Hepatocyte (in vitro differentiated cells): ENCODE measurements around the gene CRTAC1.

Source experiments
- CTCF ChIP-seq: fragments of 200-600 bp; sonication (generic); IDR thresholded peaks from 2 replicates; pipeline ENCODE4 v1.5.1; 2016; ENCODE audit warnings: antibody characterized with exemption, mild to moderate bottlenecking; ENCODE audit not compliant: poor library complexity
- EZH2 ChIP-seq: fragments of 200-600 bp; sonication (generic); IDR thresholded peaks from 2 replicates; pipeline ENCODE4 v1.6.1; 2016; ENCODE audit warnings: antibody characterized with exemption, mild to moderate bottlenecking, borderline replicate concordance
- EZH2phosphoT487 ChIP-seq: fragments of 200-600 bp; sonication (generic); IDR thresholded peaks from one replicate; pipeline ENCODE4 v1.6.1; 2018; ENCODE audit warnings: antibody characterized with exemption, mild to moderate bottlenecking, low read depth, moderate library complexity; ENCODE audit not compliant: unreplicated experiment, severe bottlenecking

- TF ChIP-seq CTCF = peak; percentile 56
- no peak for TF ChIP-seq EZH2phosphoT487
- no peak for TF ChIP-seq EZH2
These were observed 2.2 kb downstream of the CRTAC1 start for GRCh38 chr10:98028168-98028770.
